Measurements from ENCODE around the gene DNAH10.

DNAH10 gene

GRCh38 chr12:123982269-123982668 lies 220.2 kb downstream of the DNAH10 start:
- CTCF ChIA-PET, result interaction anchor here (4.6 to 7.0 kb wide), 3 partner anchors 14 to 180 kb away, joined by 35 to 94 read pairs (median 51); no protein-coding TSS in a partner anchor
- H3K4me3 ChIP-seq (ENCODE audit: low read depth, low read length), result no peak overlapping the region
- POLR2A ChIA-PET, result no interaction called here
- DNase-seq (ENCODE audit: low read depth, low spot score), result no peak
- TF ChIP-seq, protein P1, sequence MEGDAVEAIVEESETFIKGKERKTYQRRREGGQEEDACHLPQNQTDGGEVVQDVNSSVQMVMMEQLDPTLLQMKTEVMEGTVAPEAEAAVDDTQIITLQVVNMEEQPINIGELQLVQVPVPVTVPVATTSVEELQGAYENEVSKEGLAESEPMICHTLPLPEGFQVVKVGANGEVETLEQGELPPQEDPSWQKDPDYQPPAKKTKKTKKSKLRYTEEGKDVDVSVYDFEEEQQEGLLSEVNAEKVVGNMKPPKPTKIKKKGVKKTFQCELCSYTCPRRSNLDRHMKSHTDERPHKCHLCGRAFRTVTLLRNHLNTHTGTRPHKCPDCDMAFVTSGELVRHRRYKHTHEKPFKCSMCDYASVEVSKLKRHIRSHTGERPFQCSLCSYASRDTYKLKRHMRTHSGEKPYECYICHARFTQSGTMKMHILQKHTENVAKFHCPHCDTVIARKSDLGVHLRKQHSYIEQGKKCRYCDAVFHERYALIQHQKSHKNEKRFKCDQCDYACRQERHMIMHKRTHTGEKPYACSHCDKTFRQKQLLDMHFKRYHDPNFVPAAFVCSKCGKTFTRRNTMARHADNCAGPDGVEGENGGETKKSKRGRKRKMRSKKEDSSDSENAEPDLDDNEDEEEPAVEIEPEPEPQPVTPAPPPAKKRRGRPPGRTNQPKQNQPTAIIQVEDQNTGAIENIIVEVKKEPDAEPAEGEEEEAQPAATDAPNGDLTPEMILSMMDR (IDR thresholded peaks at IDR 0.05; ENCODE audit: insufficient read depth, low read length, missing control alignments), result no peak

GRCh38 chr12:123983822-123984485 lies 221.9 kb downstream of the DNAH10 start:
- H3K4me3 ChIP-seq (ENCODE audit: low read depth, low read length), result no peak overlapping the region
- CTCF ChIA-PET, result interaction anchor here (0.8 to 7.0 kb wide), 22 partner anchors 8 to 221 kb away, joined by 3 to 94 read pairs (median 4); partner anchors contain the start of gene DNAH10
- POLR2A ChIA-PET, result no interaction called here
- TF ChIP-seq, protein P1 (IDR thresholded peaks at IDR 0.05; ENCODE audit: insufficient read depth, low read length, missing control alignments), result peak; percentile 64
- DNase-seq (ENCODE audit: low read depth, low spot score), result no peak

DNA sequence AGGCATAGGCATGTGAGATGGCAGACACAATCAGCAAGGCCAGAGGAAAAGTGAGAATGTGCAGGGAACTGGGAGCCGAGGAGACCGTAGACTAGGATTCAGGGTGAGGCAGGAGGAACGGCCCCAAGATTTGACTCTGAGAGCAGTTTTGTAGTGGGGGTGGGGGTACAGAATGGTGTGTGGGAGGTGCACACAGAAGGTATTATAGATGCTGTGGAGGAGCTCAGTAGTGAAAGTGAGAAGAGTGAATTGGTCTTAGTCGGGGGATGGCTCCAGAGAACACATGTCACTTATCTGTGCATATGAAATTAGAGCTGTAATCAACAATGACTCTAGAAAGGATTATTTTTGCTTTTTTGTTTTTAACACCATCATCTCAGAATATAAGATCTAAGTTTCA lies 222.8 kb downstream of the DNAH10 start:
- CTCF ChIA-PET, result interaction anchor here (1.1 to 7.0 kb wide), 16 partner anchors 9 to 273 kb away, joined by 3 to 94 read pairs (median 6); partner anchors contain the start of gene ATP6V0A2
- no peak for DNase-seq (ENCODE audit: low read depth, low spot score)
- H3K4me3 ChIP-seq (ENCODE audit: low read depth, low read length), result no peak overlapping the region
- POLR2A ChIA-PET, result no interaction called here
- TF ChIP-seq, protein P1 (IDR thresholded peaks at IDR 0.05; ENCODE audit: insufficient read depth, low read length, missing control alignments), result no peak
